SH-SY5Y (cell line): ENCODE data around the gene ZYX.

Experiments used
- GATA2 ChIP-seq: IDR thresholded peaks from 2 replicates; pipeline ENCODE4 v1.6.1; 2011; ENCODE audit warnings: mild to moderate bottlenecking, low read depth, low read length
- GATA3 ChIP-seq: IDR thresholded peaks from 2 replicates; pipeline ENCODE4 v1.6.1; 2011; ENCODE audit warnings: low read depth, mild to moderate bottlenecking, low read length, moderate library complexity

GRCh38 chr7:143393267-143394041, 12.3 kb downstream of the ZYX start:
- TF ChIP-seq GATA3 = no peak
- TF ChIP-seq GATA2 = no peak
